H9 (cell line): Measurements from ENCODE around the gene PC. TPM values are rescaled to one million over a fixed set of nuclear protein-coding genes. Genes with fewer than 3 reads are reported as not detected.
A peak's percentile ranks its signal among the peaks of the same experiment; 100 is the strongest.

Experiments
- DNase-seq: peaks from one replicate; pipeline ENCODE4 v3.0.0-alpha.2; 2017
- H2AFZ ChIP-seq: one replicate; pipeline ENCODE4 v1.6.1; 2013; ENCODE audit warnings: mild to moderate bottlenecking, low read length, control low read depth, moderate library complexity
- H2AK5ac ChIP-seq: 2 replicates; pipeline ENCODE4 v1.6.1; 2013; ENCODE audit warnings: low read length, control low read depth, mixed read lengths; ENCODE audit not compliant: insufficient read length
- H2BK120ac ChIP-seq: one replicate; pipeline ENCODE4 v1.6.1; 2013; ENCODE audit warnings: low read depth, mild to moderate bottlenecking, low read length, control low read depth, inconsistent platforms; ENCODE audit not compliant: poor library complexity, severe bottlenecking
- H2BK12ac ChIP-seq: 2 replicates; pipeline ENCODE4 v1.6.1; 2013; ENCODE audit warnings: low read length, control low read depth, mixed read lengths, low read depth; ENCODE audit not compliant: insufficient read length
- H2BK15ac ChIP-seq: 2 replicates; pipeline ENCODE4 v1.6.1; 2013; ENCODE audit warnings: low read depth, low read length, control low read depth
- H2BK20ac ChIP-seq: one replicate; pipeline ENCODE4 v1.6.1; 2013; ENCODE audit warnings: low read depth, mild to moderate bottlenecking, low read length, control low read depth, inconsistent platforms; ENCODE audit not compliant: poor library complexity, severe bottlenecking
- H2BK5ac ChIP-seq: 2 replicates; pipeline ENCODE4 v1.6.1; 2013; ENCODE audit warnings: low read length, control low read depth, mixed read lengths; ENCODE audit not compliant: insufficient read length
- H3K14ac ChIP-seq: 2 replicates; pipeline ENCODE4 v1.6.1; 2013; ENCODE audit warnings: low read length, control low read depth; ENCODE audit not compliant: insufficient read depth
- H3K18ac ChIP-seq: 2 replicates; pipeline ENCODE4 v1.6.1; 2013; ENCODE audit warnings: low read depth, mild to moderate bottlenecking, mixed read lengths, low read length, control low read depth; ENCODE audit not compliant: insufficient read length
- H3K23ac ChIP-seq: 2 replicates; pipeline ENCODE4 v1.6.1; 2013; ENCODE audit warnings: low read length, control low read depth, mixed read lengths, low read depth; ENCODE audit not compliant: insufficient read length
- H3K23me2 ChIP-seq: 2 replicates; pipeline ENCODE4 v1.6.1; 2013; ENCODE audit warnings: low read depth, mild to moderate bottlenecking, mixed read lengths, low read length, control low read depth; ENCODE audit not compliant: insufficient read length, poor library complexity, severe bottlenecking
- H3K27ac ChIP-seq: 2 replicates; pipeline ENCODE4 v1.5.1; 2013; ENCODE audit warnings: low read length, control low read depth, mixed read lengths, low read depth; ENCODE audit not compliant: insufficient read length
- H3K27me3 ChIP-seq: 2 replicates; pipeline ENCODE4 v1.6.1; 2013; ENCODE audit warnings: low read length, control low read depth, inconsistent platforms; ENCODE audit not compliant: insufficient read depth
- H3K4ac ChIP-seq: 2 replicates; pipeline ENCODE4 v1.6.1; 2013; ENCODE audit warnings: low read depth, mild to moderate bottlenecking, control low read depth, inconsistent platforms, low read length, moderate library complexity
- H3K4me1 ChIP-seq: 2 replicates; pipeline ENCODE4 v1.6.1; 2013; ENCODE audit warnings: low read length, control low read depth, inconsistent platforms; ENCODE audit not compliant: insufficient read depth
- H3K4me2 ChIP-seq: 2 replicates; pipeline ENCODE4 v1.6.1; 2013; ENCODE audit warnings: low read length, control low read depth, mixed read lengths; ENCODE audit not compliant: insufficient read length, insufficient read depth
- H3K56ac ChIP-seq: 2 replicates; pipeline ENCODE4 v1.6.1; 2013; ENCODE audit warnings: low read depth, mild to moderate bottlenecking, mixed read lengths, low read length, control low read depth; ENCODE audit not compliant: insufficient read length
- H3K79me1 ChIP-seq: 2 replicates; pipeline ENCODE4 v1.6.1; 2013; ENCODE audit warnings: low read depth, mild to moderate bottlenecking, moderate library complexity, low read length, control low read depth, inconsistent platforms; ENCODE audit not compliant: insufficient read depth, poor library complexity, severe bottlenecking
- H3K79me2 ChIP-seq: 2 replicates; pipeline ENCODE4 v1.6.1; 2013; ENCODE audit warnings: low read length, control low read depth, inconsistent platforms; ENCODE audit not compliant: insufficient read depth
- H3K9ac ChIP-seq: 2 replicates; pipeline ENCODE4 v1.6.1; 2013; ENCODE audit warnings: low read length, control low read depth, mixed read lengths; ENCODE audit not compliant: insufficient read length; ENCODE audit errors: extremely low read depth
- H3K9me3 ChIP-seq: one replicate; pipeline ENCODE4 v1.6.1; 2013; ENCODE audit warnings: low read depth, low read length, inconsistent platforms; ENCODE audit not compliant: control insufficient read depth
- H3T11ph ChIP-seq: one replicate; pipeline ENCODE4 v1.6.1; 2013; ENCODE audit warnings: mild to moderate bottlenecking, low read length, control low read depth, inconsistent platforms
- H4K20me1 ChIP-seq: one replicate; pipeline ENCODE4 v1.6.1; 2013; ENCODE audit not compliant: control insufficient read depth, insufficient read length, insufficient read depth
- H4K5ac ChIP-seq: 2 replicates; pipeline ENCODE4 v1.6.1; 2013; ENCODE audit warnings: low read depth, mild to moderate bottlenecking, mixed read lengths, low read length, control low read depth; ENCODE audit not compliant: insufficient read length
- H4K8ac ChIP-seq: replicated peaks from 2 replicates; pipeline ENCODE4 v1.6.1; 2013; ENCODE audit warnings: low read length, control low read depth, mixed read lengths, low read depth; ENCODE audit not compliant: insufficient read length
- H4K91ac ChIP-seq: 2 replicates; pipeline ENCODE4 v1.6.1; 2013; ENCODE audit warnings: low read depth, mild to moderate bottlenecking, moderate library complexity, mixed read lengths, low read length, control low read depth; ENCODE audit not compliant: insufficient read length
- H3K27ac Mint-ChIP-seq, 3 experiments: 2 replicates in 2 of 3; 3 replicates in 1 of 3; pipeline ENCODE4 v1.8.0; 2020 to 2021; ENCODE audit warnings: mixed read lengths in 3 of 3, mild to moderate bottlenecking in 1 of 3, moderate library complexity in 1 of 3
- H3K27me3 Mint-ChIP-seq: 2 replicates; pipeline ENCODE4 v1.8.0; 2021; ENCODE audit warnings: low read depth, mild to moderate bottlenecking, moderate library complexity, mixed read lengths
- H3K36me3 Mint-ChIP-seq, 3 experiments: 2 replicates in 2 of 3; 3 replicates in 1 of 3; pipeline ENCODE4 v1.8.0; 2020 to 2021; ENCODE audit warnings: low read depth in 3 of 3, mixed read lengths in 3 of 3; ENCODE audit not compliant: insufficient read depth in 1 of 3
- H3K4me1 Mint-ChIP-seq, 2 experiments: 2 replicates each; pipeline ENCODE4 v1.8.0; 2020; ENCODE audit warnings: mixed read lengths in 2 of 2
- H3K4me3 Mint-ChIP-seq, 2 experiments: 2 replicates in 1 of 2; 3 replicates in 1 of 2; pipeline ENCODE4 v1.8.0; 2020 to 2021; ENCODE audit warnings: mild to moderate bottlenecking in 2 of 2, mixed read lengths in 2 of 2, moderate library complexity in 1 of 2
- H3K9me3 Mint-ChIP-seq, 2 experiments: 2 replicates in 1 of 2; 3 replicates in 1 of 2; pipeline ENCODE4 v1.8.0; 2020; ENCODE audit warnings: mild to moderate bottlenecking in 2 of 2, mixed read lengths in 2 of 2, moderate library complexity in 1 of 2
- CTCF ChIP-seq: fragments of 200-600 bp; sonication (generic); conservative IDR thresholded peaks from 3 replicates; pipeline ENCODE4 v1.8.0; 2021; ENCODE audit warnings: antibody characterized with exemption, mild to moderate bottlenecking
- WGBS: extraction: QIAGEN DNeasy Blood & Tissue Kit; methylation state at CpG from one replicate; pipeline ENCODE4 v1.1.7; 2013; ENCODE audit warnings: missing lambda C conversion rate, low lambda C conversion rate, mixed read lengths; ENCODE audit not compliant: insufficient read length; ENCODE audit errors: extremely low coverage; 5-methylcytosine and 5-hydroxymethylcytosine counted together
- total RNA-seq: library from RNA; stranded (reverse); gene quantifications from 2 replicates; pipeline ENCODE4 v1.2.1, GENCODE V29; 2021

Gene PC
- total RNA-seq, 1 experiment from 2014 or later: 32.6 TPM

GRCh38 chr11:66974724-66975404 is 16.7 kb upstream of the PC start, which contains the start of gene C11orf86:
Gene C11orf86, plus strand, starts transcription at chr11:66975304. Its CDS starts 59 bp downstream, at chr11:66975363.
- H3K14ac ChIP-seq: no peak within 1 kb of the TSS; the same call in 1 of the 2 replicates
- no peak for TF ChIP-seq CTCF
- no CpG with 5 or more reads among the region's 10 CpGs for WGBS
- H2BK12ac ChIP-seq: no peak within 1 kb of the TSS
- no peak within 1 kb of the TSS for H4K5ac ChIP-seq
- DNase-seq: peak; percentile 67
- no peak within 1 kb of the TSS for H2BK15ac ChIP-seq
- Mint-ChIP-seq H3K4me3 (peak within 1 kb of the TSS in 1 of 2 experiments; percentile 35; a peak in 1 of 5 replicates), H3K27me3 (peaks cover 7% of the 10 kb centered on the region), H3K27ac (peak within 1 kb of the TSS in 2 of 3 experiments; percentile 63 to 68; a peak in 2 of 7 replicates), H3K36me3 (peaks cover 2 to 4% (median 2%) of the 10 kb centered on the region in 3 experiments; a peak in 5 of 7 replicates), H3K4me1 (peaks cover 4 to 15% of the 10 kb centered on the region in 2 experiments), H3K9me3 (peaks cover 7 to 12% of the 10 kb centered on the region in 2 experiments)
- H4K8ac ChIP-seq: no peak within 1 kb of the TSS
- no peaks in the 10 kb centered on the region for H3K9me3 ChIP-seq
- no peaks in the 10 kb centered on the region for H3K27me3 ChIP-seq
- H2BK20ac ChIP-seq: no peak within 1 kb of the TSS
- no peak within 1 kb of the TSS for H2AK5ac ChIP-seq
- no peak within 1 kb of the TSS for H4K91ac ChIP-seq
- no peak within 1 kb of the TSS for H3K4ac ChIP-seq
- no peaks in the 10 kb centered on the region for H3K79me1 ChIP-seq
- no peak within 1 kb of the TSS for H3K4me2 ChIP-seq
- H2BK120ac ChIP-seq: no peak within 1 kb of the TSS
- H3K18ac ChIP-seq: no peak within 1 kb of the TSS
- no peaks in the 10 kb centered on the region for H3K79me2 ChIP-seq
- H3K56ac ChIP-seq: no peak within 1 kb of the TSS
- H2AFZ ChIP-seq: no peak within 1 kb of the TSS
- no peak within 1 kb of the TSS for H3K23ac ChIP-seq
- H3K4me1 ChIP-seq: no peaks in the 10 kb centered on the region
- H3K23me2 ChIP-seq: no peaks in the 10 kb centered on the region
- H3K9ac ChIP-seq: no peak within 1 kb of the TSS
- no peaks in the 10 kb centered on the region for H4K20me1 ChIP-seq
- no peak within 1 kb of the TSS for H2BK5ac ChIP-seq
- H3T11ph ChIP-seq: no peak within 1 kb of the TSS
- no peak within 1 kb of the TSS for H3K27ac ChIP-seq
